HG03378 (cell line): ENCODE measurements around the gene KATNAL1.

Experiments
- ATAC-seq: cut with Tn5 transposase; IDR thresholded peaks from one replicate; pipeline ENCODE4 v1.9.1; 2021; ENCODE audit warnings: mild to moderate bottlenecking, moderate library complexity; ENCODE audit not compliant: unreplicated experiment

The KATNAL1 gene

DNA sequence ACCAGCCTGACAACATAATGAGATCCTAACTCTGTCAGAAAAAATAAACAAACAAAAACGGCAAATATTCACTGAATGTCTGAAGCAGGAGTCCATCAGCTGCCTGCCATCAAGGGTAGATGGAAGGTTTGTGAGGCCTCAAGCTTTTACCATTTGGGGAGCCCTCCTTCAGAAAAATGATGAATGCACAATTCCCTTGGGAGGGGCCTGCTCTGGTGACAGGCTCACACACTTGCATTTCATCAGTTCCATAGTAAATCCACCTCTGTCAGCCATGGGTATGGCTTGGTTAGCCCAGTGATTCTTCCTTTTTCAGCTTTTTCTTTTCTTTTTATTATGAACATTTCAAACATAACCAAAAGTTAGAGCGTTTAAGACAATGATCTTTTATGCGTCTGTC, 26.3 kb upstream of the KATNAL1 start:
- ATAC-seq, result no peak

DNA sequence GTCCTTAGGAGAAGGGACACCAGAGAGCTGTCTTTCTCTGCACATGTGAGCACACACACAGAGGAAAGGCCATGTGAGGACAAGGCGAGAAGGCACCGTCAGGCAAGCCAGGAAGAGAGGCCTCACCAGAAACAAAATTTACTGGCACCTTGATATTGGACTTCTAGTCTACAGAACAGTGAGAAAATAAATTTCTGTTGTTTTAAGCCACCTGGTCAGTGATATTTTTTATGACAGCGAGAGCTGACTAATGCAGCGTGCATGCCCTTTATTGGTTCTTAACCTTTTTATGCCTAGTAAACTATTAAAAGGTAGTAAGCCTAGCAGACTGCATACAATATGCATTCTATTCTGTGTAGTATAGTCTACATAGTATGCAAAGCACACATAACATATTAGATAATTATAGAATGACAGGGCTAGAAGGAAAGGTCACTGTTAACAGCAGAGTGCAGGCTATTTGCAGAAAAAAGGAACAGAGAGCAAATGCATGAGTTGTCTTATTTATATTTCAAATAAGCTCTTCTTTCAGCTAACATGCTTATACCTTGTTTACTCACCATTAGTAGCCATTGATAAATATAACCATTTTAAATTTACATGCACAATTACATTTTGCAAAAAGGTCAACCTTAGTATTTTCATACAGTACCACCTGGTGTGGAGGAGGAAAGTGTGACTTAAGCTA, 25.2 kb upstream of the KATNAL1 start:
- ATAC-seq, result peak; percentile 73

DNA sequence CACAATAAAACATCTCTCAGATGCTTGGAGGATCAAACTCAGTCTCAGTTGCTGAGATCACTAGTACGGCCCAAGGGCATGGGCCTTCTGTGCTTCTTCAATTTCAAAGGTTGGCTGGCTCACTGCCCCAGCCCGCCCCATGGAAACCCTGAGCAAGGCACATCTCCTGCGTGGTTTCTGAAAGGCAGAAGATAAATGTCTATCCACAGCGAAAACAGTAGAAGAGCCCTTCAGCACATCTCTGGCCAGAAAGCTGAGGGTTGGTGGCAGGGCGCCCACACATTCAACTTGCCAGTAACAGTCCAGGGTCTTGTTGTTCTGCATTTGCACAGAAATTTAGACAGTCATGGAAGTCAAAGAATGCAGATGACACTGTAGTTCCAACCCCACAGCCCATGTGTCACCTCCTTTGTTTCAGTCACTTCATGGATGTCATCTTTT, 24.0 kb upstream of the KATNAL1 start:
- no peak for ATAC-seq

DNA sequence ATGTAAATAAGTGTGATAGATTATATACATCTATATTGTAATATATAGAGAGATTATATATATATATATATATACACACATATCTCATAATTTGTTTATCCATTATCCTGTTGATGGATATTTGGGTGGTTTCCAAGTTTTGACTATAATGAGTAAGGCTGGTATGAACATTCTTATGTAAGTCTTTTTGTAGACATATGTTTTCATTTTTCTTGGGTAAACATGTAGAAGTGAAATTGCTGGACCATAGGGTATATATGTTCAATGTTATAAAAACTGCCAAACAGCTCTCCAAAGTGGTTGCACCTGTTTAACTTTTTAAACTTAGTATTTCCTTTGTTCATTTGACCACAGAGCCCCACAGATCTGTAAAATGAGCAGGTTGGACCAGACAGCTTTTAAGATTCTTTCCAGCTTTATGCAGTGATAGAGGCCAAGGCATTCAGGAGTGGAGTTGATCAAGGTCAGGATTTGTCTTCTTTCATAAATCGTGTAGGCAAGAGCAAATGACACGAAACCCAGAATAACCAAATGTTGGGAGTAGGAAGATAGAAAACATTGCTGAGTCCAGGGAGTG, 21.7 kb upstream of the KATNAL1 start:
- ATAC-seq, result no peak

DNA sequence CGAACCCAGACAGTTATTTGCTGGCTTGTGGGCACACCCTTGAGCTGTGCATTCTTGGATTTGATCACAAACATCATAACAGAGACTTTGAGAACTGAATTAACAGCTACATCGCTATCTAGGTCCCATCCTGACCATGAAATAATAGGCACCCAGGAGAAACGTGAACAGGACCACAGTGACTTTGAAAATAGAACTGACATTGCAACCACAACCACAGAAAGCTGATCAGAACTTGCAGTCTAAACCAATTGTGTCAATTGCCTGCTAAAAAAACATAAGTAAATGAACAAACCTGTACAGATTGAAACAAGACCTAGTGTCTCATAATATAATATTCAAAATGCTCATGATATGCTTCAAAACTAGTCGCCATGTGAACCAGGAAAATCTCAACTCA, 18.3 kb upstream of the KATNAL1 start:
- no peak for ATAC-seq

DNA sequence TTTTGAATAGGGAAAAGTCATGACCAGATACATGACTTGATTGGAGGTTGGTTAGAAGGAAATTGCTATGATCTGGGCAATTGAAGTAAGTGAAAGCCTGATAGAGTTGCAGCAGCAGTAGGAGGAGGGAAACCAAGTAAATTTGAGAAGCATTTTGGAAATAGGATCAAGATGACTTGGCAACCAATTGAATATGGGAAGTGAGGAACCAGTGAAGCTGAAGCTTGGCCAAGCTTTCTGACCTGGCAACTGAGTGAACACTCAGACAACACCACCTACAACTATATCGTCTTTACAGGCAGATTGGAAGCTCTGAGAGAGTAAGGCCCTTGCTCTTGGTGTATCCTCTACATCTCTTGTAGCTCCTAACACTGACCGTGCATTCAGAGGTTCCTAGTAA, 16.2 kb upstream of the KATNAL1 start:
- ATAC-seq, result no peak

DNA sequence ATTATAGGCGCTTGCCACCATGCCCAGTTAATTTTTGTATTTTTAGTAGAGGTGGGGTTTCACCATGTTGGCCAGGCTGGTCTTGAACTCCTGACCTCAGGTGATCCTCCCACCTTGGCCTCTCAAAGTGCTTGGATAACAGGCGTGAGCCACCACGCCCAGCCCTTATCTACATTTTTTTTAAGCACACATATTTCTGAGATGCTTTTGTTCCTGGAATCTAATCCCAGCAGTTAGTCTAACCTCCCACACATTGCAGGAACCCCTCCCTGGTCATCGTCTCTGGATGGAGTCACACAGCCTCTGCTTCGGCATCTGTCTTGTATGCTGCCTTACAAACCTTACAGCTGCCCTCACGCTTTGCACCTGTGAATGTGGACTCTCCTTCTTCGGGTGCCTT, 15.1 kb upstream of the KATNAL1 start:
- ATAC-seq, result no peak

DNA sequence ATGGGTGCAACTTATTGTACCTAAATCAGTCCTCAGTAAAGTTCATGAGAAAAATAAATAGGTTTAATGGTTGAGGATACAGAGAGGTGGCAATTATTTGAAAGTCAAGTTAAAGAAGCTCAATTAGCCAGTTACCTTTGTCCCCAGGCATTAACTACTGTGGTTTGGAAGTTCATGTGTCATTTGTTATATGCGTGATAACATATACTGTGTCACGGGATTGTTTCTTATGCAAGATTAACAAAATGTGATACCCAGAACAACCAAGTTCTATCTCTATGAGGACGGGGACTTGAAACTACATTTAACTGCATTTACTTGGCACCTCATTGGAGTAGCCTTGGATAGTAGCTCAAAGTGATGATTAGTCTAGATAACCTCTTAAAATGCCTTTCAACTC, 13.9 kb upstream of the KATNAL1 start:
- no peak for ATAC-seq

DNA sequence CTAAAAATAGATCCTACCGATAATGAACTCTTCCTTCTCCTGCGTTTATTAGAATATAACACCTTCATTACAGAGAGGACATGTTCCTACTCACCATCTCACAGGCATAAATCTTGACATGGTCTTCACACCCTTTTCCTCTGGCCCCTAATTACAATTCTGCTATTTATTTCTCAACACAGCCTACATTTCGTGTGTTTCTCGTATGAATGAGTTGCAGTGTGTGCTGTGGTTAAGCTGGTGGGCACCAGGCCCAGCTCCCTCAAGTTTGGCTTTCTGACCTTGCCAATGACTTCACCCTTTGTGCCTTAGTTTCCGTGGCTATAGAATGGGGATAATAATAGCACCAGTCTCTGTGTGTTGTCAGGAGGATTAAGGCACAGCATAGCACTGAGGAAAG, 12.3 kb upstream of the KATNAL1 start:
- ATAC-seq, result no peak

DNA sequence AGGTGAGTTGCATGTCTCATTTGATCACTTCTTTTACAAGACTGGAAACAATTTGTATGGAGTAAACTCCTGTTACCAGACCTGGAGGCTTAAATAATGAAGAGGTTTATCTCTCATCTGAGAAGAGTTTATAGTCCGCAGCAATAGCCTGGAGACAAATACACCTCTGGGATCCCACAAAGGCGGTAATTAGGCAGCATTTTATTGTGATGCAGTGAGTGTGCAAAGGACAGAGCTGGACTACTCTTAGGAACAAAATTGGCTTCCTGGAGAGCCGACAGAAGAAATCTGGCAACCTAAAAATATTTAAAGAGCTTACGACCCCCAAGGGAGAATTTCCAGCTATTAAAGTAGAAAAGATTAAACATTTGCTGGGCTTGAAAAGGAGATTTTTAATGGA, 11.8 kb upstream of the KATNAL1 start:
- ATAC-seq, result no peak

DNA sequence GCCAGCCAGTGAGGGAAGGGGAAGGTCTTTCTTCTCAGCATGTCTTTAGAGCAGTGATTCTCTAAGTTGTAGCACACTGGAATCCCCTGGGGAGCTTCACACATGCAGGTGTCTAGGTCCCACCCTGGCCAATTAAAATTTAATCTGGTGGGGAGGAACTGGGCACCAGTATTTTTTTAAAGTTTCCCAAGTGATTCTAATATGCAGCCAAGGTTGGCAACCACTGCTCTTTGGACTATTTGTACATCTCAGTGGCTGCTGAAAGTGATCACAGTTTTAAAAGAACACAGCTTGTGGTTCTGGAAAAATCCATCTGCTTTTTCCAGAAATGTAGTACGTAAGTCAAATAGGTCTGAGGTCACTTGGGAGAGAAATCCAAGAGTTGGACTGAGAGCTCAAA, 10.7 kb upstream of the KATNAL1 start:
- no peak for ATAC-seq

DNA sequence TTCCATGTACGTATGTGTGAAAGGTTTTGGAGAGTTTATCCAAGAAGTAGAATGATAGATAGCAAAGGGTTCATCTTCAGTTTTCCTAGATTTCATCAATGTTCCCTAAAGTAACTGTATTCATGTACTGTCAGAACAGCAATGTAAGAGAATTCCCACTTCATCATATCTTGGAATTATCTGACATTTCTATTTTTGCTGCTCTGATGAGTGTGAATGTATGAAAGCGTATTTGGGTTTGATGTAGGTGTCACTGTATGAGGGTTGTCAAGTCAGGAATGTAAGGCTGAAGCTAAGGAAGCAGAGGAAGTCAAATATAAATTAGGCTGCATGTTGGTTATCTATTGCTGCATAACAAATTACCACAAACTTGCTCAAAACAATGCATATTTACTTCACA, 7.2 kb upstream of the KATNAL1 start:
- no peak for ATAC-seq

DNA sequence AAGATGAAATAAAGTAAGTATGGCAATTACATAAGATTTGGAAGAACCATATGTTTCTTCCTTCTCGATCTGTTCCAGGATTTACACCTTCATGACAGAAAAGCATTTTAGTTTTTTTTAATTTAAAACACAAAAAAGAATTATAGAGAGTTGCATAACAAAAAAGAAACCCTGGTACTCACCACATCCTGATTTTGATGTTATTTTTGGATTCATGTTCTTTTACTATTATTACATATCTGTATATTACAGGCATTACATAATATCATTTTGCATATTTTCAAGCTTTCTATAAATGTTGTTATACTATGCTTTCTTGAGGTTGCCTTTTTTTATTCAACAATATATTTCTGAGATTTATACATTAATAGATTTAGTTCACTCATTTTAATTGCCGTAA, 6.7 kb upstream of the KATNAL1 start:
- ATAC-seq, result no peak

DNA sequence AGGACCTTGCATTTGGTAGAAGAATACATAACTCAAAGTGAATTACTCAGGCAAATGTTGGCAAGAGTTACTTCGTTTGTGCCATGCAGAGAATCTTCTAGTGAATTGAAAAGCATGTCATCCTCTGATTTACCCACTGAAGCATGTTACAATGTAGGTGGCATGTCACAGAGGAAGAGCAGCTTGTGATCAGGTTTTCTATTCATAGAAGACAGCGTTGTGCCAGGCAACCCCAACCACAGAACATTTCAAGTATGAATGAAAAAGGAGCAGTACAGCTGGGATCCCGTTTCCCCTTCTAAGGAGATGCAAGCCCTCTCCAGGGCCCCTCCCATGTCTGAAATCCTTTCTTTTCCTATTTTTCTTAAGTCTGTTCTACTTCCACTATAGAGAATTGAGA, 6.0 kb upstream of the KATNAL1 start:
- ATAC-seq, result no peak

DNA sequence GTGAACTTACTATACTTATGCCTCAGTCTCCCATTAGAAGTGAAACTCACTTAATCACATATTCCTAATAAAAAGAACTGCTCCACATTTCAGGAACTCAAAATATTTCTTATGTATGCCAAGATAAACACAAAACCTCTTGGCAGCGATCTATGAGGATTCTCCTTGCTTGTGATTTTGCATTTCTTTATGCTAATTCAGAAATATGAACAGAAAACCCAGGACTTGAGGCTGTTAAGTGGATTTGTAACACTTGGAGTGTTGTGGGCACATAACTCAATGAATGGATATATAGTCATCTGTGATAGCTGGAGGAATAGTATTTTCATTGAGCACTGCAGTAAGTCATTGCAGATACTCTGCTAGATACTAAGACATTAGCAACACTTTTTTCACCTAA, 5.6 kb upstream of the KATNAL1 start:
- no peak for ATAC-seq

DNA sequence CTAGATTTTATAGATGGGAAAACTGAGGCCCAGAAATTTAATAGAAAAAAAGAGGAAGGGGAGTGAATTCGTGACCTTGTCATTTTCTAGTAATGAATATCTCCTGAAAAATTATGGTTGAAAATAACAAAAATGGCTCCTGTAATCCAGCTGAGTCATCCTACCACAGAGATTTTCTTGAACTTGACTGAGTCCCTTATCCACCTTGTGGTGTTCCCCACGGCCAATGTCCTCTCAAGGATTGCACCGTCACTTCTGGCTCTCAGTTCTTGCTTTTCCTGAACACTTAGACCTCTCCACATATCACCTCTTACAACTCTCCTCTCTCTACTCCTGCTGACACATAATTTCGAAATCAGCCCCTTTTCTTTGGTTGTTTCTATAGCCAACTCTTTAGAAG, 1.2 kb upstream of the KATNAL1 start:
- ATAC-seq, result no peak

DNA sequence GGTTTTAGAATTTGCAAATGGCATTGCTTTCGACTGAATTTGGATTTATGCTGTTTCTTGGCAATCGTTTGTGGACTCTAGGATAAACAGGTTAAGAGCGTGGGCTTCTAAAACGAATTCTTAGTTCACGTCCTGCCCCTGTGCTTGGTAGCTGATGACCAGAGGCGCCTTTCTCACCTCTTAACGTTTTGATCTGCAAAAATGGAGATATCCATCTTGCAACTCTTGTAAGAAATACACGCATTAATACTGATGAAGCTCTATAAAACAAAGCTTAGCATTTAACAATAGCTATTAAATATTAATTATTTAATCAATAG, 580 bp upstream of the KATNAL1 start:
- ATAC-seq, result no peak

DNA sequence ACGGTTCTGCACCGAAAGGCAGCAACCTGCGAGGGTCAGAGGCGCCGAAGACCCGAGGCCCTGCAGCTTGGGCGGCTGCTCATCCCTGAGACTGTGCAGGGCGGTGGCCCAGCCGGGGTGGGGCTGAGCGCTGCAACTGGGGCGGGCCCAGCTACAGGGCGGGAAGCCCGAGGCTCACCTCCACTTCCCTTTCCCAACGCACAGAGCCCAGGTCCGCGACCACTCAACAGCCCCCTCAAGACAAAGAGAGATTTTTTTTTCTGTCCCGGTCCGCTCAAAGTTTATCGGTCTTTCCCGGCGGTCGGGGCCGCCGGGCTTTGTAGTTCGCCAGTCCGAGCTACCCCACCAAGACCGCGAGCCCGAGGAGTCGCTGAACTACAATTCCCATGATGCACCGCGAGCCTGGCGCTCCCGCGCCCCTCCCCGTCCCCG, 573 bp downstream of the KATNAL1 start:
- ATAC-seq, result peak; percentile 73

DNA sequence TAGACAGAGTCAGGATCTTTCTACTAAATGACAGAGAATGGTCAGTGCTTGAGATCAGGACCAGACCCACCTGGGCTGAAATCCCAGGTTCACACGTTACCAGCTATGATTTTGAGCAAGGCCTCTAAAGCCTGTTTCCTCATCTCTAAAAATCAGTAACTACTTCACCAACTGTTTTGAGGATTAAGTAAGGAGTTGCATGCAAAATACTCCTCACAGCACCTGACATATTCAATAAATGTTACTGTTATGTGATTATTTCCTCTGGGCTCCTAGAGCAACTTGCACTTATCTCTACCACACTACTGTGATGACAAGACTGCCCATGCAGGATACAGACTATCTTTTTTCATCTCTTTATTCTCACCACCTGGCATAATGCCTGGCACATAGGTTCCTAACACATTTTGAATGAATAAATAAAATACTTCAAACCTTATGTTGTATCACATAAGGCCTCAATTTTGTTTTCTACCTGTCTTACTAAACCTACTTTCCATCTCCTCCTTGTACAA, 1.8 kb downstream of the KATNAL1 start:
- ATAC-seq, result no peak

DNA sequence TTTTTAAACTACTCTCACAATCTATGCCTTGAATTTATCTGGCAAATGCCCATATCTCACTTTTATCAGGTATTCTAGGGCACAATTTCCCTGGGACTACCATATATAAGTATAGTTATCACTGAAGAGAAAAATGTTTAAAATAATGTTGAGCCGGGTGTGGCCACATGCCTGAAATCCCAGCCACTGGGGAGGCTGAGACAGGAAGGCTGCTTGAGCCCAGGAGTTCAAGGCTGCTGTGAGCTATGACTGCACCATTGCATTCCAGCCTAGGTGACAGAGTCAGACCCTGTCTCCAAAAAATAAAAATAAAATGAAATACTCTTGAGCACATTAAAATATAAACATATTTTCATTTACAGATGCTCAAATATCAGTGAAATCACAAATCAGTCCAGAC, 4.1 kb downstream of the KATNAL1 start:
- no peak for ATAC-seq

DNA sequence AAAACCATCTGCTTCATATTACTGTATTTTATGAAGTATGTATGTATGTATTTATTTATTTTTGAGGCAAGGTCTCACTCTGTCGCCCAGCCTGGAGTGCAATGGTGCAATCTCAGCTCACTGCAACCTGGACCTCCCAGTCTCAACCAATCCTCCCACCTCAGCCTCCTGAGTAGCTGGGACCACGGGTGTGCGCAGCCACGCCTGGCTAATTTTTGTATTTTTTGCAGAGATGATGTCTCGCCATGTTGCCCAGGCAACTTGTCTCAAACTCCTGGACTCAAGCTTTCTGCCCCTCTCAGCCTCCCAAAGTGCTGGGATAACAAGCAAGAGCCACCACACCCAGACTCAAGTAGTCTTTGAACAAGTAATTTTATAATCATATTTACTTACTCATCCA, 5.5 kb downstream of the KATNAL1 start:
- no peak for ATAC-seq

DNA sequence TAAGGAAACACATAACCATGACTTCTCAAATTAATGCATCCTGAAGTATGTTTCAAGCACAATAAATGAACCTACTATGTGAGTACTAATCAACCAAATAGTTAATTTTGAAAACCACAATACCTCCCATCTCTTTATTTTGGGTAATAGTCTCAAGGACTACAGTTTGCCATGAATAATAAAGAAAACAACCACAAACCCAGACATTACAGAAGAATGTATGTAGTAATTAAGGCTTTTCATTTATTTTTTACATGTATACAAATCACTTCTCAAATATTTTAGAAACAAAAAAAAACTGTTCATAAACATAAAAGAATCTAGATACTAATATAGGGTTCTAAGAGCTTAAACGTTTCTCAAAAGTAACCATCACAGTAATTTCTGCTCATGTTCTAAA, 6.8 kb downstream of the KATNAL1 start:
- no peak for ATAC-seq

DNA sequence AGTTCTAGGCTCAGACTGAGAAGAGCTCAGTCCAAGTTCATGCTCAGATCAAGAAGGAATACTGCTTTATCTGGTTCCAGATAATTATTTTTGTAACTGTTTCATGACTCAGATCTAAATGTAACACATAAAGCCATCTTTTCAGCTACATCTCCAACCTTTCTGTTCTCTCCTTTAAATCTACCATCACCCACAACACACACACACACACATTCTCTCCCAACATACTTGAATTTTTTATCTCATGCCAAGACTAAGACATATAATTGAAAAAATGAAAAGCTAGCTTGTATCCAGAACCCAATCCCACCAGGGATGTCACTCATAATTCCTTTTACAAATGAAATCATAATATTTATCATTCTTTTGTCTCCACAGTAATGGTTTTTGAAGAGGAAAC, 7.6 kb downstream of the KATNAL1 start:
- no peak for ATAC-seq
